GM19463 (cell line): ENCODE results near the gene CIAO2B.
"Not testable (repeated sequence)": the region's sequence is repeated elsewhere in the genome, so short reads cannot be mapped to it uniquely, and the experiment has no call there.

Experiments
- ATAC-seq: cut with Tn5 transposase; IDR thresholded peaks from one replicate; pipeline ENCODE4 v1.9.1; 2021; ENCODE audit warnings: mild to moderate bottlenecking, moderate library complexity; ENCODE audit not compliant: unreplicated experiment

CIAO2B gene

DNA sequence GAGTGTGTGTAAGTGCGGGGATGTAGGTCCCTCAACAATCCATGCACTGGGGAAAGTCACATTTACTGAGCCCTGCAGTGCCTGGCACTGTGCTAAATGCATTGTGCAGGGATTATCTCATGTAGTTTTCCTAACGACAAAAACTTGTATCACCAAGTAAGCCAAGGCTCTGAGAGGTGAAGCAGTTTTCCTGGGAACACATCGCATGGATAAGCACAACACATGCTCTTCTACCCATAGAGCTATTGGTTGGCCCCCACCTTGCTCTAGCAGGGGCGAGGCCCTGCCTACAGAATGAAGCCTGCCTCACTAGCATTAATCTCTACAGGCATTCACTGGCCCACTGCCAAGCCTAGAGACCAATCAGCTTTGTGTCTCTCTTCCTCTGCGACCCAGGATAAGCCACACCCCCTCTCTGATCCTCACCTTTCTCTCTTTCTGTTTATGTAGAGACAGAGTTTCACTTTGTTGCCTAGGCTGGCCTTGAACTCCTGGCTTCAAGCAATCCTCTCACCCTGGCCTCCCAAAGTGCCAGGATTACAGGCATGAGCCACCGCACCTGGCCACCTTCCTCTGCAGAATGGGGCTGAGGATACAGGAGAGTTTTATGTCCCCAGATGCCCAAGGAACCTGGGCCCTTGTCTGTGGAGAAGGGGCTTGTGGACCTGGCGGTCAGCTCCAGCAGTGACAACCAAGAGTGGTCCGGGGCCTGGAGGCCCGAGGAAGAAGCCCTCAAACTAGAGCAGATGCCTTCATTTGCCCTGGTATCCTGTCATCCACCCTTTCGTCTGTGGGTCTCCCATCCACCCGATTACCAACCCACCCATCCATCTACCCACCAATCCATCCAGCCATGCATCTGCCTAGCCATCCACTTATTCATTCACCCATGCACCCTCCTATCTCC, 28.3 kb downstream of the CIAO2B start:
- ATAC-seq: no peak

DNA sequence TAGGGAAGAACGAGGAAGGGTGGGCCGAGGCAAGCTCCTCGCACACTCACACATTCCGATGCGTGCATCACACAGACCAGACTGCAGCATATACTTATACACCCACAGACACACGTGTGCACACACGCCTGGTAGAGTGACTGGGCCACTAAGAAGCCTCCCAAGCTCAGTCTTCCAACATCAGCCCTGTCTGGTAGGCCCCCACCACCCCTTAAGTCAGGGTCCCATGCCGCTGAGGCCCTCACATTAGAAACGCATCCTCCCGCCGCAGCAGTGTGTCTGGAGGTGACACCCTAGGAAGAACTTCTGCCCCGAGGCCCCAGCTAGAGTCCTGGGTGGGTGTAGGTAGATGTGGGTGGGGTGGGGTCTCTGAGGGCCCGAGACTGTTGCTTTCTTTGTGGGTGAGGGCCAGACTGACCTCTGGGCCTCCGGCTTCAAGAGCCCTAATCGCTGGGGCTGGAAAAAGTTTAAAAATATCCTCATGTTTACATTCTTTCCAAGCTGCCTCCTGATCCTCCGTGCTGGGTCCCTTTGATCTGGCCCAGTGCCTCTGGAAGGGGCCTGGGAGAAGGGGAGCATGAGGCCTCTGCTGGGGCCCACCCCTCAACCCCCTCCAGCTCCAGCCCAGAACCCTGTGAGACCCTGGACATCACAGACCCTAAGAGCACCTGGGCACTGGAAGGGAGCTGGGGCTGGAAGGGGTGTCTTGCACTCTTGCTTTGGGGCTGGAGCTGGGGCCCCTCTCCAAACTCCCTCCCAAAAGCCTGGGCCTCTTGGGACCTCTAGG, 29.2 kb downstream of the CIAO2B start:
- no peak for ATAC-seq

GRCh38 chr16:66904428-66904845, 29.8 kb downstream of the CIAO2B start:
- no peak for ATAC-seq

- no peak for ATAC-seq
Observed at GRCh38 chr16:66903544-66904427, 30.4 kb downstream of the CIAO2B start.

DNA sequence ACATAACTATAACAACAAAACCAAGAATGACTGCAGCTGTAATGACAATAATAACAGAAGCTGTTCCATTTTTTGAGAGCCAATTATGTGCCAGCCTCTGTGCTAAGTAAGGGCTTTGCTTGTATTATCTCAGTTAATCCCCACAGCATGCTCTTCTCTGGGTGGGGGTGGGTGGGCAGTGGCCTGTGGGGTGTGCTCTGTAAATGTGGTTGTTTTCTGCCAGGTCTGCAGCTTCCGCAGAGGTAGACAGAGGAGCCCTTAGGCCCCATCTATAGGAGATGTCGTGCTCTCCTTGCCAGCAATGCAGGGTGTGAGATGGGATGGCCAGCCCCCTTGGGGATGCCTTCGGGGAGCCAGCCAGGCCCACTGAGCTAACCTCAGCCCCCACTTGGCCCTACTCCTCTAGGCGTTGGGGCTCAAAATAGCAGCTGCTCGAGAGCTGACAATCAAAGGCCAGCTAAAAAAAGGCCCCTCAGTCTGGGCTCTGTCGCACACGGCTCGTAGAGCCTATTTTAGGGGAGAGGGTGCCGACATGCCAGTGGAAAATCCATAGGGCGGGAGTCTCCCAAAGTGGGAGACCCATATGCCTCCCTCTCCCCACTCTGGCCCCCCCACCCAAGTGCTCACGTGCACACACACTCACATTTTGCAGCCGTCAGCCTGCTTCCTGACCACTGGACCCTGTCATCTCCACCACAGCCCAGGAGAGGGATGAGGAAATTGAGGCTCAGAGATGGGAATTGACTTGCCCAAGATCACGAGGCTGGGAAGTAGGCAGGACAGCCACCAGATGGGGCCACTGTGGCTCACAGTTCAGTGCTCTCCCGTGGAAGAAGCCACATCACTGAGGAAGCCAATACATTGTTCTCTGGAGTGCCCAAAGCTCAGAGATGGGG, 31.3 kb downstream of the CIAO2B start:
- no peak for ATAC-seq

DNA sequence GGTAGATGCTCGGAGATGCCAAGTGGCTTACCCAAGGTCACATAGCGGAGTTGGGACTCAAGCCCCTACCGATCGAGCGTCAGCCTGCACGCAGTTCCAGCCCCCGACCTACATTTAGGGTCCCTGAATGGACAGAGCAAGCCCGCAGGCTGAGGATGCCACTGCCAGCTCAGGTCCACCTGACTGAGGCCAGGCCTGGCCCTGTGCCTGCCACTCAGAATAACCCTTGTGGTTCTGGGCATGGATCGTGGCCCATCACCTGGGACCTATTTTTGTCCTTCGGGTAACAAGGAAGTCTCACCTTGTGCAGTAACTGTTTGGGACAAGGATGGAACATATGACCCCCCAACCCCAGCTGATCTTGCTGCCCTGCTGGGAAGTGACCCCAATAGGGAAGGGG, 32.6 kb downstream of the CIAO2B start:
- ATAC-seq: no peak

- ATAC-seq: no peak
Observed at GRCh38 chr16:66900721-66901441, 33.3 kb downstream of the CIAO2B start.

DNA sequence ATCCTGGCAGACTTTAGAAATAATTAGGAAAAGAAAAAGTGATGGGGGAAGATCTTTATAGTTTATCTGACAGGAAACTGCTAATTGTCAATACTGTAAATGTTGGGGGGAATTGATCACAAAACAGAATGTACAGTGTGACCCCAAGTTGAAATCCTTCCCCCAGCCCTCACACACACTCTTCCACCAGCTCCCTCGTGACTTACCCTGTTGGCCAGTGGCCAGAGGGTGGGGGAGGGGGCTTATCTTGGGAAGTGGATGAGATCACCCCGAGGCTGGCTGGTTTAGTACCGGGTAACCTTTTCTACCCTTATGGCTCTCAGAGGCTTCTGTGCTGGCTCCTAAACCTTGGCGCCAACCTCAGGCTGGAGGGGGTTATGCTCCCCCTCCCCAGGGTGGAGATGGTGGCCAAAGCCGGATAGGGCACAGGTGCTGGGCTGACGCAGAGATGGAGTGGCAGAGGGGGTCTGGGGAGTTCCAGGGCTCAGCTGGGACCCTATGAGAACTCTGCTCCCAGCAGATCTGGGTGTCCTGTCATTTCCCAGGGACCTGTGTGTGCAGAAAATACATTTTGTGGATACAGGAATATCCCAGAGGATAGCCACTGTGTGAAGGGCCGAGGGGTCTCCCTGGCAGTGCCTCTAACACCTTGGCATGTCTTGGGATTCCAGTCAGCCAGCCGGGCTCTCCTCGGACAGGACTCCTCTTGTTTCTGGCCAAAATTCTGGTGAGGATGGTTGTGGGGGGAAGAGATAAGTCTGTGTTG, 34.1 kb downstream of the CIAO2B start:
- ATAC-seq: no peak

GRCh38 chr16:66899310-66899944, 34.8 kb downstream of the CIAO2B start:
- ATAC-seq: no peak

GRCh38 chr16:66898933-66899309, 35.3 kb downstream of the CIAO2B start:
- ATAC-seq: no peak

DNA sequence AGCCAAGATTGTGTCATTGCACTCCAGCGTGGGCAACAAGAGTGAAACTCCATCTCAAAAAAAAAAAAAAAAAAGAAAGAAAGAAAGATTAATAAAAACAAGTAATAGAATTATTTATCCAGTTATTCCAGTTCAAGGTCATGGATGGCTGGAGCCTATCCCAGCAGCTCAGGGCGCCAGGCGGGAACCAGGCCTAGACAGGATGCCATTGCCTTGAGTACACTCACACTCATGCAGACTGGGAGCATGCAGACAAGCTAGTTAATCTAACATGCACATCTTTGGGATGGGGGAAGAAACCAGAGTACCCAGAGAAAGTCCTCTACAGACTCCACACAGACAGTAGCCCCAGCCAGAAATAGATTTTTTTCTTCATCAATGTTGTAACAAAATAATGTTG, 36.0 kb downstream of the CIAO2B start:
- ATAC-seq: no peak

- not testable (repeated sequence) for ATAC-seq
Observed at GRCh38 chr16:66896682-66897081, 37.5 kb downstream of the CIAO2B start.

GRCh38 chr16:66895999-66896398, 38.2 kb downstream of the CIAO2B start:
- no peak for ATAC-seq

GRCh38 chr16:66895689-66895979, 38.6 kb downstream of the CIAO2B start:
- ATAC-seq: no peak

- no peak for ATAC-seq
Observed at GRCh38 chr16:66894948-66895688, 39.1 kb downstream of the CIAO2B start.

- no peak for ATAC-seq
Observed at GRCh38 chr16:66894055-66894454, 40.1 kb downstream of the CIAO2B start.

DNA sequence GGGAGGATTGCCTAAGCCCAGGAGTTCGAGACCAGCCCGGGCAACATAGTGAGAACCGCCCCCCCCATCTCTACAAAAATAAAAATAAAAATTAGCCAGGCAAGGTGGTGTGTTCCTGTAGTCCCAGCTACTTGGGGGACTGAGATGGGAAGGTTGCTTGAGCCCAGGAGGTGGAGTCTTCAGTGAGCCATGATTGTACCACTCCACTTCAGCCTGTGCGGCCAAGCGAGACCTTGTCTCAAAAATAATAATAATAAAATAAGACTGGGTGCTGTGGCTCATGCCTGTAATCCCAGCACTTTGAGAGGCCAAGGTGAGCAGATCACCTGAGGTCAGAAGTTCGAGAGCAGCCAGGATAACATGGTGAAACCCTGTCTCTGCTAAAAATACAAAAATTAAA, 42.4 kb downstream of the CIAO2B start:
- ATAC-seq: no peak

DNA sequence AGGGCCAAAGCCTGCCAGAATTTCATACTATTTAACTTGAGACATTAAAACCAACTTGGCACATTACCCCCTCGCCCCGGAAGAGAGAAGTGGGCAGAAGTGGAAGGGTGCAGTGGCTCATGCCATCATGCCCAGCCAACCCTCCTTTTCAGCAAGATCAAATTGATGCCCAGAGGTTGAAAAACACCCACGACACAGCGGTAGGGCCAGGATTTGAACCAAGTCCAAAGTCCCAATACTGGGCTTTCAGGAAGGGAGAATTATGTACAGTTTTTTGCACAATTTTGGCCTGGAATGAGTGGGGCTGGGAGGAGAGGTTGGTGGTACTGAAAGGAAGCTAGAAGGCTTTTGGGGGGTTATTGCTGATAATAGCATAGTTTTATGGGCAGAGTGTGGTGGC, 42.8 kb downstream of the CIAO2B start:
- ATAC-seq: no peak
